ENCODE measurements around the gene FABP3.

FABP3 gene

DNA sequence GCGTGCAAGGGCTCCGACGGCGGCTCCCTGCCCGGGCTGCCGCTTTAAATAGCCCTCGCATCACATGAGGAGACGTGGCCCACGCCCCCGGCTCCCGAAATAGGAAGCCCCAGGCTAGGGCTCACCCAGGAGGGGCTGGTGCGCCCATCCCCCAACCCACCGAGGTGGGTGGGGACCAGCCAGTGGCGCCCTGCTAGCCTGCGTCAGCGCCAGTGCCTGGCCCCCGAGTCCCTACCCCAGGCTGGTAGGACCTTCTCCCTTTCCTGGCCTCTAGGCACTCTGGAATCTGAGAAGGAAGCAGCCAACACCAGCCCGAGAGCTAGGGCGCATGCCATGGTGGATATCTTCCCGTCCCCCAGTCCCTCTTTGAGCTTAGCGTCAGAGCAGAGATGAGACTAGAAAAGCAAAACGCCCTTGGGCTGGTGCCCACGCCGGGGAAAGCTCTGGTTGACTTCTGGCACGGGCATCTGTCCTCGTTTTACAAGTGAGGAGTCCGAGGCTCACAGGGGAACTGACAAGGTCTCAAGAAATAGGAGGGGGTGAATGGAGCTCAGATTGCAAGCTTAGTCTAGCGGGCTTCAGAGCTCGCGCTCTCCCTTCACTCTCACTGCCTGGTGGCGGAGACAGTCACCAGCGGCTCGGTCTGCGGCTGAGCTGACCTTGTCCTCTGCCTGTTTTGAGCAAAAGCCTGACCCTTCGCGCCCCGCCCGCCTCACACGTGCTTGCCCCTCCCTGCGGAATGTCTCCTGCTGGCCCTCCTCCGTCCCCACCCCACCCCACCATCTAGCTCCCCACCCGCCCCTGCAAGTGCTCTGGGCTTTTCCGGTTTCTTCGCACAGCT, at the start of gene FABP3:
TSS of gene FABP3 (minus strand) at position 21 of the 841 bp plus-strand sequence. CDS start 62 bp downstream, outside the sequence.
- Histone ChIP-seq H3K4me1 (ENCODE audit: control insufficient read depth, insufficient read depth, low read length) (peaks cover 68% of the 10 kb centered on the region), H3K36me3 (ENCODE audit: control insufficient read depth, insufficient read depth, low read length, severe bottlenecking) (peaks cover 11% of the 10 kb centered on the region), H3K9ac (ENCODE audit: low read length) (peak within 1 kb of the TSS; percentile 92), H3K4me3 (ENCODE audit: low read length) (peak within 1 kb of the TSS; percentile 82), H3K27me3 (replicated peaks; ENCODE audit: control insufficient read depth, insufficient read depth, low read length) (no peaks in the 10 kb centered on the region), H3K9me3 (ENCODE audit: control insufficient read depth, low read length) (no peaks in the 10 kb centered on the region)
- DNase-seq (ENCODE audit: low read depth) = peak; percentile 80

DNA sequence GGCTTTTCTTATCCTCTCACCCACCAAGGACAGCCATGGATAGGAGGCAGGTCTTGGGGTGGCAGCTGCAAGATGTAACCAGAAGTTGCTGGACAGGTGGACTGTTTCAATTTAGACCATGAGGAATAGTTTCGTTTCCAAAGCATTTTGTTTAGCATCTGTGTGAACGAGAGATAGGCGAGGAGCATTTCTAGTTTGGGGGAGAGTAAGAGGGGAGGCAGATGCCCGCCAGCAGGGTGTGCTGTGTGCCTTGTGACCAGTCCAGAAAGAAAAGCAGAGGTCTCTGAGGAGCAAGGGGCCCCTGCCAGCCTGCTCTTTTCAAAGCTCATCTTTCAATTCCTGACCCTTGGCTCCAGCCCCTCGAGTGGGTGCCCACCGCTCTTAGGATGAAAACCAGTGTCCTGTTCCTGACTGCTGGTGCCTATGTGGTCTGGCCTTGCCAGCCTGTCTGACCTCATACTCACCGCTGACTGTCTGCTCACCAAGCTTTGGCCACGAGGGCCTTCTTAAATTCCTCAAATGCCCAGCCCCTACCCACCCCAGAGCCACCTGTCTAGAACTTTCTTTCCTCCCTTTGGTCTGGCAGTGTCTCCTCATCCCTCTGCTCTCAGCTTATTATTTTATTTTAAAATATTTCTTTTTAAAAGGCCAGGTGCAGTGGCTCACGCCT, 48.6 kb upstream of the FABP3 start:
- peaks cover 15% of the 10 kb centered on the region for H3K4me1 ChIP-seq (ENCODE audit: control insufficient read depth, insufficient read depth, low read length)
- H3K27me3 ChIP-seq (replicated peaks; ENCODE audit: control insufficient read depth, insufficient read depth, low read length) = no peaks in the 10 kb centered on the region
- peaks cover 6% of the 10 kb centered on the region for H3K36me3 ChIP-seq (ENCODE audit: control insufficient read depth, insufficient read depth, low read length, severe bottlenecking)
- no peak overlapping the region for H3K9ac ChIP-seq (ENCODE audit: low read length)
- peak; percentile 30 for DNase-seq (ENCODE audit: low read depth)
- no peak overlapping the region for H3K4me3 ChIP-seq (ENCODE audit: low read length)
- H3K9me3 ChIP-seq (ENCODE audit: control insufficient read depth, low read length) = no peaks in the 10 kb centered on the region

DNA sequence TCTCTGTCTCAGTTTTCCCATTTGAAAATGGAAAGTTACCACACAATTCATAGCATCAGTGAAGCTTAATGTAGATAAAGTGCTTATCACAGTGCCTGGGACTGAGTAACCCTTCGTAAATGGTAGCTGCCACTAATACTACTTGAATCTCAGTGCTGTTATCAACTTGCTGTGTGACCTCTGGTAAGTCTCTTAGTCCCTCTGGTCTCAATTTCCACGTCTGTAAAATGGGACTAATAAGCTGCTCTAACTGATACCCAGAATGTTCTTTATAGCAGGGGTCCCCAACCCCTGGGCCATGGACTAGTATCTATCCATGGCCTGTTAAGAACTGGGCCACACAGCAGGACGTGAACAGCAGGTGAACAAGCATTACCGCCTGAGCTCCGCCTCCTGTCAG, 47.8 kb upstream of the FABP3 start:
- Histone ChIP-seq H3K9ac (ENCODE audit: low read length) (no peak overlapping the region), H3K9me3 (ENCODE audit: control insufficient read depth, low read length) (no peaks in the 10 kb centered on the region), H3K27me3 (replicated peaks; ENCODE audit: control insufficient read depth, insufficient read depth, low read length) (no peaks in the 10 kb centered on the region), H3K4me1 (ENCODE audit: control insufficient read depth, insufficient read depth, low read length) (peaks cover 15% of the 10 kb centered on the region), H3K4me3 (ENCODE audit: low read length) (no peak overlapping the region), H3K36me3 (ENCODE audit: control insufficient read depth, insufficient read depth, low read length, severe bottlenecking) (no peaks in the 10 kb centered on the region)
- no peak for DNase-seq (ENCODE audit: low read depth)

DNA sequence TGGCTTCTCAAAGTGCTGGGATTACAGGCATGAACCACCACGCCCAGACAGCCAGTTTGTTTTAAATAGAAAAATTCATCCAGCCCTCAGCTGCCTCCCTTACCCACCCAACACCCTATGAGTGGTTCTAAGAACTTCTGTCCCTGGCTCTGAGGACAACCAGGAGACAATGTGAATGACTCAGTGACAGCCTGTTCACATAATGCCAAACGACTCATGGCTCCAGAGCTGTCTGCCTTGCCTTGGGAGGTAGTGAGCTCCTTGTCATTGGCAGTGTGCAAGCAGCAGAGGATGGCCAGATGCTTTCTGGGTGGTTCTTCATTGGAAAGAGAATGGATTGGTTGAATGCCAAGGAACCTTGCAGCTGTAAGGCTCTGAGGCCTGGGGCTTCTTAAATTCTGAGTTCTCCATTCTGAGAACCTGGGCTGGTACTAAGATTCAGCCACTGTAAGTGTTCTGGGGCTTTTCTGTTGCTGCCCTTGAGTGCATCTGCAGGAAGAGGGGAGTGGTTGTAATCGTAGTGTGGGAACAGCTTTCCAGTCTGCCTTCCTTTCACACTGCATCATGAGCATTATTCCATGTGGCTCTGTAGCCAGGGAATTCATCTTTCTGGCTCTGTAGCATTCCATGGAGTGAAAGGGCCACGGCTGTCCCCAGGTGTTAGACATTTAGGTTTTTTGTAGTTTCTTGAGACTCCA, 45.9 kb upstream of the FABP3 start:
- Histone ChIP-seq H3K27me3 (replicated peaks; ENCODE audit: control insufficient read depth, insufficient read depth, low read length) (no peaks in the 10 kb centered on the region), H3K4me3 (ENCODE audit: low read length) (no peak overlapping the region), H3K36me3 (ENCODE audit: control insufficient read depth, insufficient read depth, low read length, severe bottlenecking) (no peaks in the 10 kb centered on the region), H3K4me1 (ENCODE audit: control insufficient read depth, insufficient read depth, low read length) (peaks cover 22% of the 10 kb centered on the region), H3K9me3 (ENCODE audit: control insufficient read depth, low read length) (no peaks in the 10 kb centered on the region), H3K9ac (ENCODE audit: low read length) (no peak overlapping the region)
- DNase-seq (ENCODE audit: low read depth) = no peak

DNA sequence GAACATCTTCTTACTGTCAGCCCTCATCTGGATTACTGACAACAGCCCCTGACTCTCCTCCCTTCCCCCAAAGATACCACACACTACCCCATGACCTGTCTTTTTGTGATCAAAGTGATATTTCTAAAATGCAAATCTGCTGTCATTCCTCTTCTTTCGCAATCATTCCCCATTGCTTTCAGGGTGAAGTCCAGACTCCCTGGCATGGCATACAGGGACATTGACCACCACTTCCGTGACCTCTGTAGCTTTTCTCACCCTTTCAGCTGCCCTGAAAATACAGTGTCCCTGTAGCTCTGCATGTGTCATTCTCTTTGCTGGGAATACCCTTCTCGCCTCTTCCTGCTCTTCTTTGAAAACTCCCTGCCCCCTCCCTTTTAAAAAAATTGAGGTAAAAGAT, 44.3 kb upstream of the FABP3 start:
- H3K9ac ChIP-seq (ENCODE audit: low read length) = no peak overlapping the region

DNA sequence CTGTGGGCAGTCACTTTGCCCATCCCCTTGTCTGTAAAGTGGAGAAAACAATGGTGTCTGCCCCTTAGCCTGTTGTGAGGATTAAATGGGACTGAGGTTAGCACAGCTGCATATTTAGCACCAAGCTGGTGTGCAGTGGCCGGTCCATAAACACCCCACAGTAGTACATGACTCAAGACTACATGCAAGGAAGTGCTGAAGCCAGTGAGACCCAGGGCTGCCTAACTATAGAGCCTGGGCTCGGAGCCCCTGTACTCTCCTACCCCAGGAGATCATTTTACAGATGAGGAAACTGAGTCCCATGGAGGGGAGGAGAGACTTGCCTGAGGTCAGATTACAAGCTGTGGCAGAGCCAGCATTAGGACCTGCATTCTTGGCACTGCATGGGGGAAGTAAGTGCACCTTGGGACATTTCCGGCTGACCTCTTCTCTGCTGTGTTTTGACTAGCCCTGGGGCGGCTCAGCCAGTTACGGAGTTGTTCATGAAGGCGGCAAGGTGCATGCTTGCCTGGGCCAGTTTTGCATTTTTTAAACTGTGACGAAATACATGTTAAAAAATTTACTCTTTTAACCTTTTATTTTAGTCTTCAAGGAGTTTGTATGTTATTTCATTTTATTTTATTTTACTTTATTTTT, 43.3 kb upstream of the FABP3 start:
- Histone ChIP-seq H3K9me3 (ENCODE audit: control insufficient read depth, low read length) (no peaks in the 10 kb centered on the region), H3K36me3 (ENCODE audit: control insufficient read depth, insufficient read depth, low read length, severe bottlenecking) (no peaks in the 10 kb centered on the region), H3K27me3 (replicated peaks; ENCODE audit: control insufficient read depth, insufficient read depth, low read length) (no peaks in the 10 kb centered on the region), H3K4me3 (ENCODE audit: low read length) (no peak overlapping the region), H3K9ac (ENCODE audit: low read length) (no peak overlapping the region), H3K4me1 (ENCODE audit: control insufficient read depth, insufficient read depth, low read length) (peaks cover 23% of the 10 kb centered on the region)
- no peak for DNase-seq (ENCODE audit: low read depth)

More for the DNA sequence above, 44.3 kb upstream of the FABP3 start:
- peak; percentile 14 for DNase-seq (ENCODE audit: low read depth)
- Histone ChIP-seq H3K27me3 (replicated peaks; ENCODE audit: control insufficient read depth, insufficient read depth, low read length) (no peaks in the 10 kb centered on the region), H3K36me3 (ENCODE audit: control insufficient read depth, insufficient read depth, low read length, severe bottlenecking) (no peaks in the 10 kb centered on the region), H3K4me1 (ENCODE audit: control insufficient read depth, insufficient read depth, low read length) (peaks cover 21% of the 10 kb centered on the region), H3K9me3 (ENCODE audit: control insufficient read depth, low read length) (no peaks in the 10 kb centered on the region), H3K4me3 (ENCODE audit: low read length) (no peak overlapping the region)

DNA sequence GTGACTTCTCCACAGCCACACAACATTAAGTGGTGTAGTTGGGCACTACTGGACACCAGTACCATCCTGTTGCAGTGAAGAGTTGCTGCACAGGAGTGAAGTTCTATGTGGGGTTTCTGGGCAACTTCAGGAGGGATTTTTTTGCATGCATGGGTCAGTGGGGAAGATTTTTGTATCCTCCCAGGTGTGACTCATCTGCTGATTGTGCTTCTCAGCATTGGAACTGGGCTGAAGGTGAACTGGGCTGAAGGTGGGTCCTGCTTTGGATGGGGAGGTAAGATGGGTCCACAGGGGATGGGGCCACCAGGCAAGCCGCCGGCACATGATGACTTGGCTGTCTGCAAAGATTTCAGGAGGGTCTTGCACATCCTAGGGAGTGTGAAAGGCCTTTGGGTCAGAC, 42.8 kb upstream of the FABP3 start:
- Histone ChIP-seq H3K4me1 (ENCODE audit: control insufficient read depth, insufficient read depth, low read length) (peaks cover 28% of the 10 kb centered on the region), H3K27me3 (replicated peaks; ENCODE audit: control insufficient read depth, insufficient read depth, low read length) (no peaks in the 10 kb centered on the region), H3K4me3 (ENCODE audit: low read length) (no peak overlapping the region)

DNA sequence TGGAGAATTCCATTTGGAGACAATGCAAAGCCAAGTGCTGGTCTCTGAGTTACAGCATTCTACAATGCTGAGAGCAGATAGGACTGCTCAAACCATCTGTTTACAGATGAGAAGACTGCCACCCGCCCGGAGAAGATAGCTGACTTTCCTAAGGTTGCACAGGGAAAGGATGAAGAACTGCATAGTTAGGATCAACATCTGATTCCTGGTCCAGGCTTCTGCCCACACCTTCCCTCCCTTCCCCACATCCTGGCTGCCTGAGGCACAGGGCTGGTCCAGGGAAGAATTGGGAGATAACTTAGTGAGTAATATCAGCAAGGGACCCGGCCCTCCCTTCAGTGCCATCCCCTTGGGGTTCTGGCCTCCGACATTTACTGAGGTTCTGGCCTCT, 42.1 kb upstream of the FABP3 start:
- Histone ChIP-seq H3K4me1 (ENCODE audit: control insufficient read depth, insufficient read depth, low read length) (peaks cover 35% of the 10 kb centered on the region), H3K4me3 (ENCODE audit: low read length) (no peak overlapping the region), H3K9ac (ENCODE audit: low read length) (no peak overlapping the region), H3K27me3 (replicated peaks; ENCODE audit: control insufficient read depth, insufficient read depth, low read length) (no peaks in the 10 kb centered on the region), H3K9me3 (ENCODE audit: control insufficient read depth, low read length) (no peaks in the 10 kb centered on the region), H3K36me3 (ENCODE audit: control insufficient read depth, insufficient read depth, low read length, severe bottlenecking) (no peaks in the 10 kb centered on the region)
- no peak for DNase-seq (ENCODE audit: low read depth)

More for the DNA sequence above, 42.8 kb upstream of the FABP3 start:
- no peak for DNase-seq (ENCODE audit: low read depth)
- Histone ChIP-seq H3K9ac (ENCODE audit: low read length) (no peak overlapping the region), H3K36me3 (ENCODE audit: control insufficient read depth, insufficient read depth, low read length, severe bottlenecking) (no peaks in the 10 kb centered on the region), H3K9me3 (ENCODE audit: control insufficient read depth, low read length) (no peaks in the 10 kb centered on the region)

DNA sequence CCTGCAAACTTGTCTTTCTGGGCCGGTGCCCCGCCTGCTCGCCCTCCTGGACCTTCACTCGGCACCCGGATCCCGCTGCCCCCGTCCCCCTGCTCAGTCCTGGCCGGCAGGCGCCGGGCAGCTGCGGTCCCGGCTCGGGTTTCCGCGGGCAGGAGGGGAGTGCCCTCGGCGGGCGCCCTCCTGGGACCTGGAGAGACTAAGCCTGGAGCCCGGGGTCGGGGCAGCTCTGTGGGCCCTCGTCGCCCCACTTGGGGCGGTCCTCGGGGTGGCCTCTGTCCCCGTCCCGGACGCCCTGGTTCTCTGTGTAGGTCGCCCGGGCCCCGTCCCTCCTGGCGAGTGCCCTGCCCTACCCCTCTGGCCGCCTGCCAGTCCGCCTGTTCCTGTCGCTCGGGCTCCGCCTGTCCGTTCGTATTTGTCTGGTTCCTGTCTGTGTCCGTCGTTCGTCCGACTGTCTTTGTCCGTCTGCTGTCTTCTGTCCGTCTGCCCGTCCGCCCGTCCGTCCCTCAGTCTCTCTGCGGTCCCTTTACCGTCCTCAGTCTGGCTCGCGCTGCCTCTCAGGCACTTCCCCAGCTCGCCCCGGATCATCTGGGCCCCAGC, 40.6 kb upstream of the FABP3 start:
- peaks cover 37% of the 10 kb centered on the region for H3K4me1 ChIP-seq (ENCODE audit: control insufficient read depth, insufficient read depth, low read length)
- H3K36me3 ChIP-seq (ENCODE audit: control insufficient read depth, insufficient read depth, low read length, severe bottlenecking) = no peaks in the 10 kb centered on the region
- H3K27me3 ChIP-seq (replicated peaks; ENCODE audit: control insufficient read depth, insufficient read depth, low read length) = peaks cover 2% of the 10 kb centered on the region
- no peaks in the 10 kb centered on the region for H3K9me3 ChIP-seq (ENCODE audit: control insufficient read depth, low read length)
- H3K4me3 ChIP-seq (ENCODE audit: low read length) = peak overlapping the region; percentile 84
- DNase-seq (ENCODE audit: low read depth) = peak; percentile 77
- H3K9ac ChIP-seq (ENCODE audit: low read length) = peak overlapping the region; percentile 90

DNA sequence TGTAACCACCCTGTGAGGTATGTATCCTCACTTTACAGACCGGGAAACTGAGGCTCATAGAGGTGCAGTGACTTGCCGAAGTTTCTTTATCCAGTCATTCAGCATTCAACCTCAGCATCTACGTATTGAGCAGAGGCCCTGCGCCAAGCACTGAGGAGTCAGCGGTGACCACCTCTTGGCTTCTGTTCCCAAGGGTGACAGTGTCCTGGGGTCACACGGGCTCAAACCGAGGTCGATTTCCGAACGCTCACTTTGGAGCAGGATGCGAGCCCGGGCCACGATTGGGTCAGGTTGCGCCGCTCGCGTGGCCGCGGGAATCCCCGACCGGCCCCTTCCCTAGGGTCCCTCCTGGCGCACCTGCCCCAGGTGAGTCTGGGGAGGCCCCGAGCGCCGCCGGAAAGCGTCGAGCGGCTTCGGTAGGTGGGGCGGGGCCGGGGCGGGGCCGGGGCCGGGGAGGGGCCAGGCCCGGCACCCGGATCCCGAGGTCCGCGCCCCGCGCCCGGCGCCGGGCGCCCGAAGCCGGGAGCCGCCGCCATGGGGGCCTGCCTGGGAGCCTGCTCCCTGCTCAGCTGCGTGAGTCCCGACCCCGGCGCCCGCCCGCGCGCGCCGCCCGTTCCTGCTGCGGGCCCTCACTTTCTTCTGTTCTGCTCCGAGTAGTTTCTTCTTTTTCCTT, 40.0 kb upstream of the FABP3 start, which contains the start of gene SERINC2:
TSS of gene SERINC2 (plus strand) at position 482 of the 673 bp plus-strand sequence. CDS start at position 535, 53 bp downstream.
- H3K4me1 ChIP-seq (ENCODE audit: control insufficient read depth, insufficient read depth, low read length) = peaks cover 37% of the 10 kb centered on the region
- H3K4me3 ChIP-seq (ENCODE audit: low read length) = peak within 1 kb of the TSS; percentile 84
- H3K27me3 ChIP-seq (replicated peaks; ENCODE audit: control insufficient read depth, insufficient read depth, low read length) = peaks cover 2% of the 10 kb centered on the region
- no peaks in the 10 kb centered on the region for H3K9me3 ChIP-seq (ENCODE audit: control insufficient read depth, low read length)
- no peaks in the 10 kb centered on the region for H3K36me3 ChIP-seq (ENCODE audit: control insufficient read depth, insufficient read depth, low read length, severe bottlenecking)
- DNase-seq (ENCODE audit: low read depth) = peak; percentile 57
- peak within 1 kb of the TSS; percentile 90 for H3K9ac ChIP-seq (ENCODE audit: low read length)

Data from adipocyte (in vitro differentiated cells).